RWPE1 (cell line): ENCODE results near the gene ZBTB2.
A peak's percentile ranks its signal among the peaks of the same experiment; 100 is the strongest.

Experiments used
- CTCF ChIA-PET: fragments of 350-600 bp; sonication (Branson Sonifier 250); formaldehyde crosslinking; extraction: SDS; loops from one replicate; lab custom pipeline; 2021; lab: Yijun Ruan, JAX
- POLR2A ChIA-PET: fragments of 400-600 bp; formaldehyde crosslinking; extraction: SDS; loops from one replicate; lab custom pipeline; 2020; ENCODE audit warnings: antibody characterized with exemption; ENCODE audit not compliant: low non-redundant PET; lab: Yijun Ruan, JAX
- DNase-seq: peaks from one replicate; pipeline ENCODE4 v3.0.0; 2012; ENCODE audit warnings: low spot score
- H3K27ac ChIP-seq: fragments of 450-650 bp; 2 replicates; pipeline ENCODE4 v1.5.1; 2017
- TF ChIP-seq, protein P1 (sequence below): fragments of 450-650 bp; conservative IDR thresholded peaks from 2 replicates; pipeline ENCODE4 v1.5.1; 2017; ENCODE audit warnings: low read depth, mild to moderate bottlenecking

The ZBTB2 gene

DNA sequence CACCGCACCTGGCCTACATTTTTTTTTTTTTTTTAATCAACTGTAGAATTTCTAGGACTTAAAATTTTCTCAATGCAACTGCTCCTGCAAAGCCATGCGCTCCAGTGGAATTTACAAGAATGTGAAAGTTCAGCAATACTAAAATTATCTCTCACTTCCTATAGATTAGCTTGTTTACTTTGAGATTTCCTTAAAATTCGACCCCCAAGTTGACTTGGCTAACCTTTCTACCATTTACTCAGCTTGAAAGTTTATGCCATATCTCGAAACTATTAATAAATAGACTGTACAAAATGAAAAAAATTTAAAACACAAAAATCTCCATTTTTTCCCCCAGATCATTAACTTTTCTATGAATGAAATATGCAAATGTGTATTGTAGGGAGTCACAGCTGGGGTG, 64.3 kb downstream of the ZBTB2 start:
- TF ChIP-seq, protein P1, sequence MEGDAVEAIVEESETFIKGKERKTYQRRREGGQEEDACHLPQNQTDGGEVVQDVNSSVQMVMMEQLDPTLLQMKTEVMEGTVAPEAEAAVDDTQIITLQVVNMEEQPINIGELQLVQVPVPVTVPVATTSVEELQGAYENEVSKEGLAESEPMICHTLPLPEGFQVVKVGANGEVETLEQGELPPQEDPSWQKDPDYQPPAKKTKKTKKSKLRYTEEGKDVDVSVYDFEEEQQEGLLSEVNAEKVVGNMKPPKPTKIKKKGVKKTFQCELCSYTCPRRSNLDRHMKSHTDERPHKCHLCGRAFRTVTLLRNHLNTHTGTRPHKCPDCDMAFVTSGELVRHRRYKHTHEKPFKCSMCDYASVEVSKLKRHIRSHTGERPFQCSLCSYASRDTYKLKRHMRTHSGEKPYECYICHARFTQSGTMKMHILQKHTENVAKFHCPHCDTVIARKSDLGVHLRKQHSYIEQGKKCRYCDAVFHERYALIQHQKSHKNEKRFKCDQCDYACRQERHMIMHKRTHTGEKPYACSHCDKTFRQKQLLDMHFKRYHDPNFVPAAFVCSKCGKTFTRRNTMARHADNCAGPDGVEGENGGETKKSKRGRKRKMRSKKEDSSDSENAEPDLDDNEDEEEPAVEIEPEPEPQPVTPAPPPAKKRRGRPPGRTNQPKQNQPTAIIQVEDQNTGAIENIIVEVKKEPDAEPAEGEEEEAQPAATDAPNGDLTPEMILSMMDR, result no peak
- ChIA-PET POLR2A (no interaction called here), CTCF (interaction anchor here (1.0 kb wide), 2 partner anchors 313 to 435 kb away, joined by 5 to 6 read pairs; no protein-coding TSS in a partner anchor)
- no peak for DNase-seq
- no peak overlapping the region for H3K27ac ChIP-seq

DNA sequence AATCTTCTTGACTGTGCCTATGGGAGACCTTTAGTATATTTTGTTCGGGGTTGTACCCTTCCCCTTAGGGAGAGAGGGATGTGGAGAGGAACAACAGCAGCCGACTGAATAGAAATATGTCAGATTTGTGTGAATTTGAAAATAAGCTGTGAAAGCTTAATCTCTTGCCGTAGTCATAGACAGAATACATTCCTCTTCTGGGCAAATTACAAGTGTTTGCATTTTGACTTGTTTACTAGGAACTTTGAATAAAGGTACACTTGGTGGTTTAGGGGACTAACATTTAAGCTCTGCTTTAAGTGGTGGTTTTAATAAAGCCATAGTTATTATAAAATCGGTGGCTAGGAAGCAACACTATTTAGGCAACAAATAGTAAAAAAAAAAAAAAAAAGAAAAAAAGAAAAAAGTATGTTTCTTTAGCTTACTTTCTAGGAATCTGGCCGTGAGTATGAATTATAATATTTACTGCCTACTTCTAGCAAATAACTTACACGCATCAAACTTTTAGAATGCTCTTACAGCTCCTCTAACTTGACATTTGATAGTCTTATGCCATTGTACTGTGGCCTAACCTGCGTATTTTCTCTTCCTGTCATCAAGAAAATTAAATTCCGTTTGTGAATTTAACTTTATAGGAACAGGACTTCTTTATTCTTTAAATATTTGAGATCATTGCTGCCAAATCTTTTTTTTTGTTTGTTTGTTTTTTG, 65.1 kb downstream of the ZBTB2 start:
- CTCF ChIA-PET, result interaction anchor here (0.6 to 3.4 kb wide), 6 partner anchors 8 to 434 kb away, joined by 5 to 79 read pairs (median 6); no protein-coding TSS in a partner anchor
- no peak overlapping the region for H3K27ac ChIP-seq
- POLR2A ChIA-PET, result no interaction called here
- DNase-seq, result no peak
- TF ChIP-seq, protein P1, result no peak

DNA sequence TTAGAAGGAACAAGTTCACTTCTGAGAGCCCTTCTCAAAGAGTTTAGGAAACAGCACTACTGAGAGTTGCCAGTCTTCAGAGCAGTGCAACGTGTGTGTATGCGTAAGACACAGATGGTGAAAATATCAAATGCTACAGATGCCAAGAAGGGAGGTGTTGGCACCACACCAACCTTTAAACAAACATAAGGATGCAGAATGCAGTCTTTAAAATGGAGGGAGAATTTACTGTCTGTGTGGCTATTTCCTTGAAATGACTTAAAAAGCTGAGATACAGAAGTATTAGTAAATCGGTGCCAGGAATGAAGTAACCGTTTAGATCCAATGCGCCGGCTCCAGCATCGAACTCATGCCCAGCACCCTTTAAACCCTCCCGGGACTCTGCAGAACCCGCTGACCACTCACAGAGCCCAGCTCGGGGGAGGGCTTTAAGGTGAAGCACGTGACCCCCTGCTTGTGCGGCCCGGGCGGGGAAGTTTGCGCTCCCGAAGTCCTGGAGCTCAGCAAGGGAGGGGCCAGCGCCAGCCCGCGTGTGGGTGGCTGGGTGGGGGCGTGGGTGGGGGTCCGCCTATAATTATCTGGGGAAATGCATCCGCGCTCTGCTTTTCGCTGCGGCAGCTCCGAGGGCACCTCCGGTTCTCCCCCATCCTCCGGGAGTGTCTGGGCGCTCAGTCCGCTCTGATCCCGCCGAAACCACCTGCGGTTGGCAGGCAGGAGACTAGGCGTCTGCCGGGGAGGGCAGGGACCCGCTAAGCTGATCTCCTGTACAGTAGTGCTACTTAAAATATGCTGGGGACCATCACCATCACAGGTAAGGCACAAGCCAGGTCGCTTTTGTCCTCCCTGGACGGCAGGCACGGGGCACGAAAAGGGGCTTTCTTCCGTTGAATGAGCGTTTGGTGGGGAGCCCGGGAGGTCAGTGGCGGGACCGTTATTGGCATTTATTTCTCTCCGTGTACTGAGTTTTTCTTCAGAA, 66.0 kb downstream of the ZBTB2 start:
- ChIA-PET POLR2A (no interaction called here), CTCF (interaction anchor here (0.6 to 3.4 kb wide), 12 partner anchors 9 to 1457 kb away, joined by 3 to 79 read pairs (median 4); no protein-coding TSS in a partner anchor)
- peak; percentile 32 for DNase-seq
- TF ChIP-seq, protein P1, result no peak
- H3K27ac ChIP-seq, result no peak overlapping the region

DNA sequence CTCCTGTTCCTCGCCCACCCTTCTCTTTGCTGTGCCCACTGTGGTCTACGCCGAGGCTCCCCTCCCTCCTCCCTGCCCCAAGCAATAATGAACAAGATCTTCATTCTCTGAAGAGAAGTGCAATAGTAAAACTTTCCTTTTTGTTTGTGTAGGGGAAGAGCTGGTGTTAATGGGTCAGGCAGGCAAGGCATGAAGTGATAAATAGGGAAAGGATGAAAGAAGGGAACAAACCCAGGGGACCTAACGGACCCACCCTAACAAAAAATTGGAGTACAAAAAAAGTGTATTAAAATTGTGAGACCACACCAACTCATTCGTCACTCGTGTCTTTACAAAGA, 66.9 kb downstream of the ZBTB2 start:
- no peak overlapping the region for H3K27ac ChIP-seq
- POLR2A ChIA-PET, result no interaction called here
- DNase-seq, result no peak
- TF ChIP-seq, protein P1, result peak; percentile 63; the same call in 1 of the 2 replicates
- CTCF ChIA-PET, result interaction anchor here (0.6 to 3.4 kb wide), 33 partner anchors 10 to 1458 kb away, joined by 3 to 79 read pairs (median 4); partner anchors contain the start of gene AKAP12

DNA sequence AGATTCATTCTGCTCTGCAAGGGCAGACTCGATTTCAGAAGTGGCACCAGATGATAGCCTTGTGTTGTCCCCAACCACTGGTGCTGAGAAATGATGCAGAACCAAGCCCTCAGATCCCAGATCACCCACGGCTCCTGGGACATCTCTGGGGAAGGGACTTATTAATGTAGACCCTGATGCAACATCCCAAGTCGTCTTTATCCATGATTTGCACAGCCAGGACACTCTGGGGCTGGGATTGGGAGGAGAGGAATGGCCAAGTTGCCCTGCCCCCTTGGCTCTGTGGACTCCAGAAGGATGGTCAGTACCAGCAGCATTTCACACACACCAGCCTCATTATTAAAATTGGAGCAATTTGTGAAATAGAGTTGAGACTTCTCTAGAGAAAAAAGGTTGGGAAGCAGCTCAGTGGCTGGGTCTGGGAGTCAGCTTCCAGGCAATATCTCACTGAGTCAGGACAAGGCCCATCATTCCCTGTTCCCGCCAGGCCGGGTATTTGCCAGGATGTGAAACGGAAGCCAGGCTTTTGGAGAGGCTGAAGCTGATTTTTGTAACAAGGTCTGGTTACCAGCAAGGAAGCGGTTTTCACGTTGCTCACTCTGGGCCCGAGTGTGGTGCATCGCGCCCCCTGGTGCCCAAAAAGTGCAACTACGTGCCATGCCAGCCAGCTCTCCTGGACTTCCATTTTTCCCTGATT, 67.4 kb downstream of the ZBTB2 start:
- POLR2A ChIA-PET, result interaction anchor here (0.5 kb wide), 1 partner anchor 51 kb away, joined by 3 read pairs; no protein-coding TSS in a partner anchor
- CTCF ChIA-PET, result interaction anchor here (0.6 to 3.4 kb wide), 46 partner anchors 9 to 1232 kb away, joined by 3 to 79 read pairs (median 4); partner anchors contain the start of gene AKAP12
- H3K27ac ChIP-seq, result no peak overlapping the region
- DNase-seq, result peak; percentile 60
- TF ChIP-seq, protein P1, result peak; percentile 95
